Measurements from ENCODE around the gene SMCO4.

The SMCO4 gene

GRCh38 chr11:93571612-93572011 lies 28.4 kb upstream of the SMCO4 start:
- H3K4me3 ChIP-seq (ENCODE audit: low read length): no peak overlapping the region
- TF ChIP-seq ZNF274 (IDR thresholded peaks at IDR 0.05; ENCODE audit: low read depth, low read length): no peak

GRCh38 chr11:93570759-93571413 lies 27.7 kb upstream of the SMCO4 start:
- no peak for TF ChIP-seq ZNF274 (IDR thresholded peaks at IDR 0.05; ENCODE audit: low read depth, low read length)
- no peak overlapping the region for H3K4me3 ChIP-seq (ENCODE audit: low read length)

GRCh38 chr11:93569496-93569895 lies 26.3 kb upstream of the SMCO4 start:
- no peak for TF ChIP-seq ZNF274 (IDR thresholded peaks at IDR 0.05; ENCODE audit: low read depth, low read length)
- no peak overlapping the region for H3K4me3 ChIP-seq (ENCODE audit: low read length)

GRCh38 chr11:93568726-93569125 lies 25.5 kb upstream of the SMCO4 start:
- H3K4me3 ChIP-seq (ENCODE audit: low read length): no peak overlapping the region
- no peak for TF ChIP-seq ZNF274 (IDR thresholded peaks at IDR 0.05; ENCODE audit: low read depth, low read length)

- TF ChIP-seq ZNF274 (IDR thresholded peaks at IDR 0.05; ENCODE audit: low read depth, low read length): no peak
- no peak overlapping the region for H3K4me3 ChIP-seq (ENCODE audit: low read length)
Observed at GRCh38 chr11:93567401-93567895, 24.3 kb upstream of the SMCO4 start.

- no peak overlapping the region for H3K4me3 ChIP-seq (ENCODE audit: low read length)
- no peak for TF ChIP-seq ZNF274 (IDR thresholded peaks at IDR 0.05; ENCODE audit: low read depth, low read length)
Observed at GRCh38 chr11:93564895-93565294, 21.7 kb upstream of the SMCO4 start.

- TF ChIP-seq ZNF274 (IDR thresholded peaks at IDR 0.05; ENCODE audit: low read depth, low read length): no peak
- no peak overlapping the region for H3K4me3 ChIP-seq (ENCODE audit: low read length)
Observed at GRCh38 chr11:93563857-93564256, 20.7 kb upstream of the SMCO4 start.

- no peak for TF ChIP-seq ZNF274 (IDR thresholded peaks at IDR 0.05; ENCODE audit: low read depth, low read length)
- no peak overlapping the region for H3K4me3 ChIP-seq (ENCODE audit: low read length)
Observed at GRCh38 chr11:93560199-93560932, 17.2 kb upstream of the SMCO4 start.

- no peak for TF ChIP-seq ZNF274 (IDR thresholded peaks at IDR 0.05; ENCODE audit: low read depth, low read length)
Observed at GRCh38 chr11:93559681-93560080, 16.5 kb upstream of the SMCO4 start.

GRCh38 chr11:93552874-93553273 lies 9.7 kb upstream of the SMCO4 start:
- no peak overlapping the region for H3K4me3 ChIP-seq (ENCODE audit: low read length)
- no peak for TF ChIP-seq ZNF274 (IDR thresholded peaks at IDR 0.05; ENCODE audit: low read depth, low read length)

More at GRCh38 chr11:93559681-93560080, 16.5 kb upstream of the SMCO4 start:
- no peak overlapping the region for H3K4me3 ChIP-seq (ENCODE audit: low read length)

GRCh38 chr11:93549976-93550375 lies 6.8 kb upstream of the SMCO4 start:
- H3K4me3 ChIP-seq (ENCODE audit: low read length): no peak overlapping the region
- TF ChIP-seq ZNF274 (IDR thresholded peaks at IDR 0.05; ENCODE audit: low read depth, low read length): no peak

GRCh38 chr11:93548679-93549319 lies 5.6 kb upstream of the SMCO4 start:
- H3K4me3 ChIP-seq (ENCODE audit: low read length): no peak overlapping the region
- TF ChIP-seq ZNF274 (IDR thresholded peaks at IDR 0.05; ENCODE audit: low read depth, low read length): no peak

- no peak overlapping the region for H3K4me3 ChIP-seq (ENCODE audit: low read length)
- TF ChIP-seq ZNF274 (IDR thresholded peaks at IDR 0.05; ENCODE audit: low read depth, low read length): no peak
Observed at GRCh38 chr11:93547773-93548172, 4.6 kb upstream of the SMCO4 start.

- TF ChIP-seq ZNF274 (IDR thresholded peaks at IDR 0.05; ENCODE audit: low read depth, low read length): no peak
- H3K4me3 ChIP-seq (ENCODE audit: low read length): no peak overlapping the region
Observed at GRCh38 chr11:93547028-93547427, 3.8 kb upstream of the SMCO4 start.

GRCh38 chr11:93545566-93545965 lies 2.4 kb upstream of the SMCO4 start:
- no peak overlapping the region for H3K4me3 ChIP-seq (ENCODE audit: low read length)
- no peak for TF ChIP-seq ZNF274 (IDR thresholded peaks at IDR 0.05; ENCODE audit: low read depth, low read length)
